Adipocyte (in vitro differentiated cells): ENCODE data around the gene TRIO.

ENCODE experiments used
- DNase-seq: peaks from one replicate; pipeline ENCODE4 v3.0.0-alpha.2; 2015; ENCODE audit warnings: low read depth
- H3K27me3 ChIP-seq: replicated peaks from 2 replicates; pipeline ENCODE4 v1.7.0; 2013; ENCODE audit warnings: mild to moderate bottlenecking, low read length, moderate library complexity; ENCODE audit not compliant: control insufficient read depth, insufficient read depth
- H3K36me3 ChIP-seq: 2 replicates; pipeline ENCODE4 v1.7.0; 2013; ENCODE audit warnings: low read length, mild to moderate bottlenecking, moderate library complexity; ENCODE audit not compliant: control insufficient read depth, insufficient read depth, severe bottlenecking
- H3K4me1 ChIP-seq: 2 replicates; pipeline ENCODE4 v1.7.0; 2013; ENCODE audit warnings: mild to moderate bottlenecking, low read length, moderate library complexity; ENCODE audit not compliant: control insufficient read depth, insufficient read depth
- H3K4me3 ChIP-seq: 2 replicates; pipeline ENCODE4 v1.7.0; 2013; ENCODE audit warnings: mild to moderate bottlenecking, low read length, moderate library complexity
- H3K9ac ChIP-seq: 2 replicates; pipeline ENCODE4 v1.7.0; 2013; ENCODE audit warnings: mild to moderate bottlenecking, low read length, moderate library complexity
- H3K9me3 ChIP-seq: 2 replicates; pipeline ENCODE4 v1.7.0; 2013; ENCODE audit warnings: mild to moderate bottlenecking, low read length, moderate library complexity; ENCODE audit not compliant: control insufficient read depth

Gene TRIO

GRCh38 chr5:14296533-14297331 is 153.6 kb downstream of the TRIO start:
- no peaks in the 10 kb centered on the region for H3K9me3 ChIP-seq
- no peak for DNase-seq
- H3K27me3 ChIP-seq = no peaks in the 10 kb centered on the region
- H3K4me1 ChIP-seq = peaks cover 41% of the 10 kb centered on the region
- no peak overlapping the region for H3K9ac ChIP-seq
- peaks cover 82% of the 10 kb centered on the region for H3K36me3 ChIP-seq
- no peak overlapping the region for H3K4me3 ChIP-seq

GRCh38 chr5:14297697-14298096 is 154.6 kb downstream of the TRIO start:
- no peaks in the 10 kb centered on the region for H3K27me3 ChIP-seq
- peaks cover 41% of the 10 kb centered on the region for H3K4me1 ChIP-seq
- no peaks in the 10 kb centered on the region for H3K9me3 ChIP-seq
- H3K4me3 ChIP-seq = no peak overlapping the region
- peaks cover 82% of the 10 kb centered on the region for H3K36me3 ChIP-seq
- H3K9ac ChIP-seq = no peak overlapping the region
- DNase-seq = no peak

- peak; percentile 82 for DNase-seq
- Histone ChIP-seq H3K4me1 (peaks cover 40% of the 10 kb centered on the region), H3K36me3 (peaks cover 77% of the 10 kb centered on the region), H3K27me3 (no peaks in the 10 kb centered on the region), H3K9me3 (no peaks in the 10 kb centered on the region), H3K9ac (no peak overlapping the region), H3K4me3 (no peak overlapping the region)
Measured at GRCh38 chr5:14298126-14298847, 155.1 kb downstream of the TRIO start.

GRCh38 chr5:14299666-14300065 is 156.5 kb downstream of the TRIO start:
- H3K9me3 ChIP-seq = no peaks in the 10 kb centered on the region
- H3K4me3 ChIP-seq = no peak overlapping the region
- H3K27me3 ChIP-seq = no peaks in the 10 kb centered on the region
- H3K9ac ChIP-seq = no peak overlapping the region
- H3K4me1 ChIP-seq = peaks cover 35% of the 10 kb centered on the region
- no peak for DNase-seq
- peaks cover 78% of the 10 kb centered on the region for H3K36me3 ChIP-seq

GRCh38 chr5:14301186-14301585 is 158.0 kb downstream of the TRIO start:
- Histone ChIP-seq H3K9ac (no peak overlapping the region), H3K36me3 (peaks cover 83% of the 10 kb centered on the region), H3K9me3 (no peaks in the 10 kb centered on the region), H3K4me1 (peaks cover 41% of the 10 kb centered on the region), H3K4me3 (no peak overlapping the region), H3K27me3 (no peaks in the 10 kb centered on the region)
- DNase-seq = no peak

GRCh38 chr5:14302330-14302729 is 159.2 kb downstream of the TRIO start:
- DNase-seq = no peak
- H3K4me1 ChIP-seq = peaks cover 34% of the 10 kb centered on the region
- H3K27me3 ChIP-seq = no peaks in the 10 kb centered on the region
- H3K4me3 ChIP-seq = no peak overlapping the region
- no peak overlapping the region for H3K9ac ChIP-seq
- peaks cover 86% of the 10 kb centered on the region for H3K36me3 ChIP-seq
- no peaks in the 10 kb centered on the region for H3K9me3 ChIP-seq

GRCh38 chr5:14305045-14305444 is 161.9 kb downstream of the TRIO start:
- no peak overlapping the region for H3K9ac ChIP-seq
- DNase-seq = peak; percentile 38

GRCh38 chr5:14306329-14306815 is 163.2 kb downstream of the TRIO start:
- Histone ChIP-seq H3K9ac (no peak overlapping the region), H3K36me3 (peaks cover 81% of the 10 kb centered on the region), H3K27me3 (no peaks in the 10 kb centered on the region), H3K4me3 (no peak overlapping the region), H3K4me1 (peaks cover 15% of the 10 kb centered on the region), H3K9me3 (no peaks in the 10 kb centered on the region)
- no peak for DNase-seq

More at GRCh38 chr5:14305045-14305444, 161.9 kb downstream of the TRIO start:
- H3K4me3 ChIP-seq = no peak overlapping the region
- H3K36me3 ChIP-seq = peaks cover 81% of the 10 kb centered on the region
- no peaks in the 10 kb centered on the region for H3K9me3 ChIP-seq
- H3K4me1 ChIP-seq = peaks cover 15% of the 10 kb centered on the region
- no peaks in the 10 kb centered on the region for H3K27me3 ChIP-seq

- Histone ChIP-seq H3K4me3 (no peak overlapping the region), H3K36me3 (peaks cover 88% of the 10 kb centered on the region), H3K9me3 (no peaks in the 10 kb centered on the region), H3K4me1 (peaks cover 24% of the 10 kb centered on the region), H3K9ac (no peak overlapping the region), H3K27me3 (no peaks in the 10 kb centered on the region)
- DNase-seq = no peak
Measured at GRCh38 chr5:14308384-14309154, 165.4 kb downstream of the TRIO start.

- Histone ChIP-seq H3K9me3 (no peaks in the 10 kb centered on the region), H3K36me3 (peaks cover 88% of the 10 kb centered on the region), H3K9ac (no peak overlapping the region), H3K4me3 (no peak overlapping the region), H3K4me1 (peaks cover 27% of the 10 kb centered on the region), H3K27me3 (no peaks in the 10 kb centered on the region)
- DNase-seq = no peak
Measured at GRCh38 chr5:14309199-14309598, 166.1 kb downstream of the TRIO start.
